Measurements from ENCODE around the gene C3AR1. TPM values are rescaled to one million over a fixed set of nuclear protein-coding genes. Genes with fewer than 3 reads are reported as not detected.

C3AR1 gene
- total RNA-seq, 2 donors from 2014 or later: not detected

- DNase-seq: peak; percentile 76
- peaks cover 41% of the 10 kb centered on the region for H3K27me3 Mint-ChIP-seq (ENCODE audit: insufficient read depth)
- no peaks in the 10 kb centered on the region for H3K36me3 Mint-ChIP-seq (ENCODE audit: low read depth)
- Histone ChIP-seq H3K4me1 (ENCODE audit: control insufficient read depth, insufficient read depth, low read length) (no peaks in the 10 kb centered on the region), H3K36me3 (ENCODE audit: control insufficient read depth, insufficient read depth, low read length) (no peaks in the 10 kb centered on the region), H3K9me3 (ENCODE audit: control insufficient read depth, low read length) (no peaks in the 10 kb centered on the region), H3K27ac (ENCODE audit: low read depth, low read length) (no peak overlapping the region), H3K4me3 (ENCODE audit: low read length) (no peak overlapping the region), H3K9ac (ENCODE audit: extremely low read depth, low read length, poor library complexity, severe bottlenecking) (no peak overlapping the region), H3K27me3 (ENCODE audit: control insufficient read depth, insufficient read depth, low read length, poor library complexity, severe bottlenecking) (no peaks in the 10 kb centered on the region)
- peaks cover 4% of the 10 kb centered on the region for H3K4me1 Mint-ChIP-seq
- no peaks in the 10 kb centered on the region for H3K9me3 Mint-ChIP-seq
- TF ChIP-seq CTCF (conservative IDR thresholded peaks at IDR 0.05): no peak
- no peak overlapping the region for H3K27ac Mint-ChIP-seq
- 86 to 87% methylated on average over 15 to 18 of the region's 18 CpGs for WGBS, 2 experiments (ENCODE audit: insufficient coverage in 1 of 2, insufficient read length in 1 of 2)
- H3K4me3 Mint-ChIP-seq: no peak overlapping the region
Measured at GRCh38 chr12:8014836-8015235, 51.3 kb downstream of the C3AR1 start.

DNA sequence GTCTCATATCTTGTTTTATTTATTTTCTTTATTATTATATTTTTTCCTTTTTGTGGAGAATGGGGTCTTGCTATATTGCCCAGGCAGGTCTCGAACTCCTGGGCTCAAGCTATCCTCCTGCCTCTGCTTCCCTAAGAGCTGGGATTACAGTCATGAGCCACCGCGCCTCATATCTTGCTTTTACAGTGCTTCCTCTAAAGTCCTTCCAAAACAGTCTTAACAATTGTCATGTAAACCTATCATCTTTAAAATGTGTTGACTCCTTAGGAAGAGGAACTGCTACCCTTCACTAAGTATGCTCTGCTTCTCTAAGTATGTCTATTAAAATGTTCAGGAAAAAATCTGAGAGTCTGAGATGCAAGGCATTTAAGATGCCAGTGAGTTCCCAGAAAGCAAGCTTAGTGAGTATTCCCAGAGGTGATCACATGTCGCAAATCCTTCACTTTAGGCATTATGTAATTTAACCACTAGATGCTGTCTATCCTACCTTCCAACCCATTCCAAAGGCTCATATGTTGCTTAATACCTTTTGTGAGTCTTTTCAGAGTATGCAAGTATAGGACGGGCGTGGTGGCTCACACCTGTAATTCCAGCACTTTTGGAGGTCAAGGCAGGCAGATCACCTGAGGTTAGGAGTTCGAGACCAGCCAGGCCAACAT is 53.4 kb downstream of the C3AR1 start:
- no peak for TF ChIP-seq CTCF (conservative IDR thresholded peaks at IDR 0.05)
- Histone ChIP-seq H3K36me3 (ENCODE audit: control insufficient read depth, insufficient read depth, low read length) (no peaks in the 10 kb centered on the region), H3K9ac (ENCODE audit: extremely low read depth, low read length, poor library complexity, severe bottlenecking) (no peak overlapping the region), H3K27ac (ENCODE audit: low read depth, low read length) (no peak overlapping the region), H3K9me3 (ENCODE audit: control insufficient read depth, low read length) (no peaks in the 10 kb centered on the region), H3K4me1 (ENCODE audit: control insufficient read depth, insufficient read depth, low read length) (no peaks in the 10 kb centered on the region), H3K4me3 (ENCODE audit: low read length) (no peak overlapping the region), H3K27me3 (ENCODE audit: control insufficient read depth, insufficient read depth, low read length, poor library complexity, severe bottlenecking) (no peaks in the 10 kb centered on the region)
- DNase-seq: no peak
- Mint-ChIP-seq H3K4me3 (no peak overlapping the region), H3K9me3 (no peaks in the 10 kb centered on the region), H3K36me3 (ENCODE audit: low read depth) (no peaks in the 10 kb centered on the region), H3K27me3 (ENCODE audit: insufficient read depth) (peaks cover 27% of the 10 kb centered on the region), H3K27ac (no peak overlapping the region), H3K4me1 (no peaks in the 10 kb centered on the region)
- WGBS, 2 experiments (ENCODE audit: insufficient coverage in 1 of 2, insufficient read length in 1 of 2): 92% methylated on average over 7 of the region's 7 CpGs

DNA sequence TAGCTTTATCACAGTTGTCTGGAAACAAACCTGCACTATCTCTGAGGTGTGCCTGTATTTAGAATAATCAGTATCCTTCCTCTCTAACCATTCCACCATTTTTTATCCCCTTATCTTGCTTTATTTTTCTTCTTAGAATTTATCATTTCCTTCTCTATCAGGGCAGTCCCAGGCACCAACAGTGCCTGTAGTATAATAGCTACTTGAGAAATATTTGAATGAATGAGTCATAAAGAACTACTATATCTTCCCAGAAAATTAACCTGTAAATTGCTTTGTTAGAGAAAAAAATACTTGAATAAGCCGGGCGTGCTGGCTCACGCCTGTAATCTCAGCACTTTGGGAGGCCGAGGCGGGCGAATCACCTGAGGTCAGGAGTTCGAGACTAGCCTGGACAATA is 54.8 kb downstream of the C3AR1 start:
- H3K4me3 Mint-ChIP-seq: no peak overlapping the region
- Histone ChIP-seq H3K36me3 (ENCODE audit: control insufficient read depth, insufficient read depth, low read length) (no peaks in the 10 kb centered on the region), H3K4me1 (ENCODE audit: control insufficient read depth, insufficient read depth, low read length) (no peaks in the 10 kb centered on the region), H3K9me3 (ENCODE audit: control insufficient read depth, low read length) (no peaks in the 10 kb centered on the region), H3K27ac (ENCODE audit: low read depth, low read length) (no peak overlapping the region), H3K9ac (ENCODE audit: extremely low read depth, low read length, poor library complexity, severe bottlenecking) (no peak overlapping the region), H3K27me3 (ENCODE audit: control insufficient read depth, insufficient read depth, low read length, poor library complexity, severe bottlenecking) (no peaks in the 10 kb centered on the region), H3K4me3 (ENCODE audit: low read length) (no peak overlapping the region)
- no peak for DNase-seq
- H3K27me3 Mint-ChIP-seq (ENCODE audit: insufficient read depth): peaks cover 17% of the 10 kb centered on the region
- no peaks in the 10 kb centered on the region for H3K36me3 Mint-ChIP-seq (ENCODE audit: low read depth)
- no peak overlapping the region for H3K27ac Mint-ChIP-seq
- 92 to 100% methylated on average over 7 of the region's 7 CpGs for WGBS, 2 experiments (ENCODE audit: insufficient coverage in 1 of 2, insufficient read length in 1 of 2)
- H3K4me1 Mint-ChIP-seq: no peaks in the 10 kb centered on the region
- H3K9me3 Mint-ChIP-seq: no peaks in the 10 kb centered on the region
- TF ChIP-seq CTCF (conservative IDR thresholded peaks at IDR 0.05): no peak

Other genes with a start within 250 kb of the C3AR1 start
- 10 to 100 TPM; 35.9 to 70.9 TPM for gene SLC2A14, start 193.4 kb downstream of the C3AR1 start, total RNA-seq
- gene SLC2A3, start 130.2 kb downstream of the C3AR1 start, total RNA-seq: 1,000 to 10,000 TPM; 1,330 to 2,480 TPM
- 10 to 100 TPM; 10.8 to 21.2 TPM for gene FOXJ2, start 33.6 kb downstream of the C3AR1 start, total RNA-seq
- 10 to 100 TPM; 19.9 to 33.9 TPM for gene NECAP1, start 15.9 kb upstream of the C3AR1 start, total RNA-seq
- gene CLEC4A, start 57.3 kb upstream of the C3AR1 start, total RNA-seq: under 1 TPM in 1 of 2 donors, not detected in 1; 0.53 TPM
- gene ZNF705A, start 90.7 kb upstream of the C3AR1 start, total RNA-seq: not detected
- under 1 TPM in 1 of 2 donors, not detected in 1; 0.40 TPM for gene FAM90A1, start 161.3 kb upstream of the C3AR1 start, total RNA-seq